Smooth muscle cell (in vitro differentiated cells): ENCODE measurements around the gene INTS7. TPM values are rescaled to one million over a fixed set of nuclear protein-coding genes. Genes with fewer than 3 reads are reported as not detected.

ENCODE experiments used
- DNase-seq: peaks from one replicate; lab custom pipeline; 2025; ENCODE audit not compliant: unreplicated experiment; lab: John Stamatoyannopoulos, UW
- H2AFZ ChIP-seq: fragments of 200-600 bp; sonication (generic); 2 replicates; pipeline ENCODE4 v1.6.0; 2016; ENCODE audit warnings: antibody characterized with exemption, low read depth, mild to moderate bottlenecking
- H3F3A ChIP-seq: fragments of 200-600 bp; sonication (generic); 2 replicates; pipeline ENCODE4 v1.6.0; 2017; ENCODE audit warnings: antibody characterized with exemption, low read depth
- H3K27ac ChIP-seq: fragments of 200-600 bp; sonication (generic); 2 replicates; pipeline ENCODE4 v1.5.1; 2016; ENCODE audit warnings: low read depth, mild to moderate bottlenecking
- H3K27me3 ChIP-seq: fragments of 200-600 bp; sonication (generic); 2 replicates; pipeline ENCODE4 v1.6.1; 2016; ENCODE audit warnings: low read depth, mild to moderate bottlenecking
- H3K36me3 ChIP-seq: fragments of 200-600 bp; sonication (generic); 2 replicates; pipeline ENCODE4 v1.5.1; 2016; ENCODE audit warnings: low read depth
- H3K4me1 ChIP-seq: fragments of 200-600 bp; sonication (generic); 2 replicates; pipeline ENCODE4 v1.5.1; 2016; ENCODE audit warnings: low read depth
- H3K4me2 ChIP-seq: fragments of 200-600 bp; sonication (generic); 2 replicates; pipeline ENCODE4 v1.6.0; 2016; ENCODE audit warnings: mild to moderate bottlenecking
- H3K4me3 ChIP-seq: fragments of 200-600 bp; sonication (generic); 2 replicates; pipeline ENCODE4 v1.5.1; 2016; ENCODE audit warnings: mild to moderate bottlenecking
- H3K79me2 ChIP-seq: fragments of 200-600 bp; sonication (generic); 2 replicates; pipeline ENCODE4 v1.6.0; 2016; ENCODE audit warnings: low read depth, mild to moderate bottlenecking
- H3K9ac ChIP-seq: fragments of 200-600 bp; sonication (generic); 2 replicates; pipeline ENCODE4 v1.6.0; 2016; ENCODE audit warnings: low read depth
- H3K9me3 ChIP-seq: fragments of 200-600 bp; sonication (generic); replicated peaks from 2 replicates; pipeline ENCODE4 v1.5.1; 2016; ENCODE audit warnings: low read depth
- H4K20me1 ChIP-seq: fragments of 200-600 bp; sonication (generic); 2 replicates; pipeline ENCODE4 v1.6.0; 2016; ENCODE audit warnings: low read depth
- CTCF ChIP-seq: fragments of 200-600 bp; sonication (generic); IDR thresholded peaks from 2 replicates; pipeline ENCODE4 v1.5.1; 2017; ENCODE audit warnings: borderline replicate concordance, mild to moderate bottlenecking, antibody characterized with exemption; ENCODE audit not compliant: insufficient read depth, poor library complexity, severe bottlenecking
- WGBS: methylation state at CpG from one replicate; pipeline ENCODE4 v1.1.7; 2016; ENCODE audit warnings: low lambda C conversion rate; 5-methylcytosine and 5-hydroxymethylcytosine counted together
- polyA plus RNA-seq: library from polyadenylated mRNA; unstranded; fragments of >200 nt; fragmentation: Nextera tagmentation; extraction: Ambion mirVana; gene quantifications from 2 replicates; pipeline ENCODE4 v1.2.1, GENCODE V29; 2016
- total RNA-seq: library from RNA; depleted of rRNA; stranded (reverse); fragments of >200 nt; gene quantifications from 2 replicates; pipeline ENCODE4 v1.2.3, GENCODE V29; 2014

The INTS7 gene
- total and polyA plus RNA-seq, 2 experiments from 2014 or later = 5.9 to 9.5 TPM

- no peaks in the 10 kb centered on the region for H3K36me3 ChIP-seq
- 91% methylated on average over 5 of the region's 5 CpGs for WGBS
- no peaks in the 10 kb centered on the region for H4K20me1 ChIP-seq
- no peak overlapping the region for H3K4me2 ChIP-seq
- no peak overlapping the region for H3K4me3 ChIP-seq
- H3K79me2 ChIP-seq = no peaks in the 10 kb centered on the region
- H2AFZ ChIP-seq = no peak overlapping the region
- no peak for DNase-seq
- H3K9me3 ChIP-seq = no peaks in the 10 kb centered on the region
- H3K27ac ChIP-seq = no peak overlapping the region
- H3K9ac ChIP-seq = no peak overlapping the region
- no peak for TF ChIP-seq CTCF
- no peaks in the 10 kb centered on the region for H3F3A ChIP-seq
- H3K27me3 ChIP-seq = no peaks in the 10 kb centered on the region
- no peaks in the 10 kb centered on the region for H3K4me1 ChIP-seq
Measured at GRCh38 chr1:211894312-211894711, 141.0 kb downstream of the INTS7 start.

- DNase-seq = no peak
- 89% methylated on average over 5 of the region's 5 CpGs for WGBS
- Histone ChIP-seq H4K20me1 (no peaks in the 10 kb centered on the region), H3K9me3 (no peaks in the 10 kb centered on the region), H2AFZ (no peak overlapping the region), H3K79me2 (no peaks in the 10 kb centered on the region), H3K9ac (no peak overlapping the region), H3K4me2 (no peak overlapping the region), H3K4me1 (no peaks in the 10 kb centered on the region), H3F3A (no peaks in the 10 kb centered on the region), H3K27ac (no peak overlapping the region), H3K36me3 (no peaks in the 10 kb centered on the region), H3K27me3 (no peaks in the 10 kb centered on the region), H3K4me3 (no peak overlapping the region)
- TF ChIP-seq CTCF = no peak
Measured at GRCh38 chr1:211893260-211893659, 142.1 kb downstream of the INTS7 start.

- Histone ChIP-seq H2AFZ (no peak overlapping the region), H3K9ac (no peak overlapping the region), H3K4me3 (no peak overlapping the region), H3K36me3 (no peaks in the 10 kb centered on the region), H3K79me2 (no peaks in the 10 kb centered on the region), H3K4me2 (no peak overlapping the region), H3K4me1 (no peaks in the 10 kb centered on the region), H3K27me3 (no peaks in the 10 kb centered on the region), H3K27ac (no peak overlapping the region), H3F3A (no peaks in the 10 kb centered on the region), H3K9me3 (no peaks in the 10 kb centered on the region), H4K20me1 (no peaks in the 10 kb centered on the region)
- WGBS = 94% methylated on average over 3 of the region's 3 CpGs
- DNase-seq = no peak
- TF ChIP-seq CTCF = no peak
Measured at GRCh38 chr1:211892577-211892976, 142.8 kb downstream of the INTS7 start.

GRCh38 chr1:211891708-211892107 lies 143.6 kb downstream of the INTS7 start:
- Histone ChIP-seq H2AFZ (no peak overlapping the region), H3K4me3 (no peak overlapping the region), H3K4me1 (no peaks in the 10 kb centered on the region), H3K36me3 (no peaks in the 10 kb centered on the region), H3K27me3 (no peaks in the 10 kb centered on the region), H3K27ac (no peak overlapping the region), H3K9me3 (no peaks in the 10 kb centered on the region), H3K4me2 (no peak overlapping the region), H4K20me1 (no peaks in the 10 kb centered on the region), H3K9ac (no peak overlapping the region), H3K79me2 (no peaks in the 10 kb centered on the region), H3F3A (no peaks in the 10 kb centered on the region)
- WGBS = 83% methylated on average over 1 of the region's 1 CpG
- TF ChIP-seq CTCF = no peak
- no peak for DNase-seq
